Progenitor cell of endocrine pancreas (in vitro differentiated cells): Measurements from ENCODE around the gene CWC15. TPM values are rescaled to one million over a fixed set of nuclear protein-coding genes. Genes with fewer than 3 reads are reported as not detected.
"Not testable (repeated sequence)": the region's sequence is repeated elsewhere in the genome, so short reads cannot be mapped to it uniquely, and the experiment has no call there.

Source experiments
- DNase-seq: peaks from one replicate; pipeline ENCODE4 v3.0.0; 2021; ENCODE audit warnings: low spot score; ENCODE audit not compliant: unreplicated experiment
- H3K27ac Mint-ChIP-seq: 2 replicates; pipeline ENCODE4 v1.8.0; 2021; ENCODE audit warnings: mild to moderate bottlenecking, moderate library complexity, mixed read lengths
- H3K27me3 Mint-ChIP-seq: 2 replicates; pipeline ENCODE4 v1.8.0; 2021; ENCODE audit warnings: mixed read lengths
- H3K36me3 Mint-ChIP-seq: 2 replicates; pipeline ENCODE4 v1.8.0; 2022; ENCODE audit warnings: mixed read lengths; ENCODE audit not compliant: insufficient read depth
- H3K4me1 Mint-ChIP-seq: 2 replicates; pipeline ENCODE4 v1.8.0; 2021; ENCODE audit warnings: low read depth, mixed read lengths
- H3K4me3 Mint-ChIP-seq: 2 replicates; pipeline ENCODE4 v1.8.0; 2021; ENCODE audit warnings: low read depth, mild to moderate bottlenecking, moderate library complexity, mixed read lengths
- H3K9me3 Mint-ChIP-seq: 2 replicates; pipeline ENCODE4 v1.8.0; 2021; ENCODE audit warnings: low read depth, mixed read lengths
- total RNA-seq: library from RNA; stranded (reverse); gene quantifications from 2 replicates; pipeline ENCODE4 v1.2.1, GENCODE V29; 2021
- TF ChIP-seq, protein P1 (sequence below): fragments of 200-600 bp; sonication (generic); IDR thresholded peaks from one replicate; pipeline ENCODE4 v1.5.0; 2021; ENCODE audit warnings: antibody characterized with exemption, mild to moderate bottlenecking; ENCODE audit not compliant: unreplicated experiment

CWC15 gene
- total RNA-seq, 1 donor from 2014 or later = 74.9 TPM

GRCh38 chr11:94933223-94934130, 39.9 kb downstream of the CWC15 start:
- peaks cover under 1% of the 10 kb centered on the region for H3K9me3 Mint-ChIP-seq
- no peak overlapping the region for H3K27ac Mint-ChIP-seq
- TF ChIP-seq, protein P1, sequence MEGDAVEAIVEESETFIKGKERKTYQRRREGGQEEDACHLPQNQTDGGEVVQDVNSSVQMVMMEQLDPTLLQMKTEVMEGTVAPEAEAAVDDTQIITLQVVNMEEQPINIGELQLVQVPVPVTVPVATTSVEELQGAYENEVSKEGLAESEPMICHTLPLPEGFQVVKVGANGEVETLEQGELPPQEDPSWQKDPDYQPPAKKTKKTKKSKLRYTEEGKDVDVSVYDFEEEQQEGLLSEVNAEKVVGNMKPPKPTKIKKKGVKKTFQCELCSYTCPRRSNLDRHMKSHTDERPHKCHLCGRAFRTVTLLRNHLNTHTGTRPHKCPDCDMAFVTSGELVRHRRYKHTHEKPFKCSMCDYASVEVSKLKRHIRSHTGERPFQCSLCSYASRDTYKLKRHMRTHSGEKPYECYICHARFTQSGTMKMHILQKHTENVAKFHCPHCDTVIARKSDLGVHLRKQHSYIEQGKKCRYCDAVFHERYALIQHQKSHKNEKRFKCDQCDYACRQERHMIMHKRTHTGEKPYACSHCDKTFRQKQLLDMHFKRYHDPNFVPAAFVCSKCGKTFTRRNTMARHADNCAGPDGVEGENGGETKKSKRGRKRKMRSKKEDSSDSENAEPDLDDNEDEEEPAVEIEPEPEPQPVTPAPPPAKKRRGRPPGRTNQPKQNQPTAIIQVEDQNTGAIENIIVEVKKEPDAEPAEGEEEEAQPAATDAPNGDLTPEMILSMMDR = no peak
- peaks cover 1% of the 10 kb centered on the region for H3K4me1 Mint-ChIP-seq
- DNase-seq = no peak
- H3K4me3 Mint-ChIP-seq = no peak overlapping the region
- H3K27me3 Mint-ChIP-seq = peaks cover 5% of the 10 kb centered on the region
- no peaks in the 10 kb centered on the region for H3K36me3 Mint-ChIP-seq

GRCh38 chr11:94932503-94932902, 40.9 kb downstream of the CWC15 start:
- TF ChIP-seq, protein P1 = no peak
- Mint-ChIP-seq H3K9me3 (peaks cover 3% of the 10 kb centered on the region), H3K27ac (no peak overlapping the region), H3K36me3 (no peaks in the 10 kb centered on the region), H3K4me1 (peaks cover 1% of the 10 kb centered on the region), H3K4me3 (no peak overlapping the region), H3K27me3 (peaks cover 5% of the 10 kb centered on the region)
- DNase-seq = no peak

DNA sequence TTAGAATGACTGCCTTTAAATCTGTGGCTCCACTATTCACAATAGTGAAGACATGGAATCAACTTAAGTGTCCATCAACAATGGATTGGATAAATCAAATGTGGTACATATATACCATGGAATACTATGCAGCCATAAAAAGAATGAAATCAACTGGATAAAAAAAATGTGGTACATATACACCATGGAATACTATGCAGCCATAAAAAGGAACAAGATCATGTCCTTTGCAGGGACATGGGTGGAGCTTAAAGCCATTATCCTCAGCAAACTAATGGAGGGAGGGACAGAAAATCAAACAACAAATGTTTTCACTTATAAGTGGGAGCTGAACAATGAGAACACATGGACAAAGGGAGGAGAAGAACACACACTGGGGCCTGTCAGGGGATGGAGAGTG, 41.3 kb downstream of the CWC15 start:
- not testable (repeated sequence) for H3K27ac Mint-ChIP-seq, H3K9me3 Mint-ChIP-seq, H3K36me3 Mint-ChIP-seq, DNase-seq, H3K4me1 Mint-ChIP-seq, H3K27me3 Mint-ChIP-seq, H3K4me3 Mint-ChIP-seq

GRCh38 chr11:94928117-94928990, 45.0 kb downstream of the CWC15 start:
- Mint-ChIP-seq H3K36me3 (no peaks in the 10 kb centered on the region), H3K27ac (no peak overlapping the region), H3K4me3 (no peak overlapping the region), H3K4me1 (peaks cover 18% of the 10 kb centered on the region), H3K9me3 (peaks cover 3% of the 10 kb centered on the region), H3K27me3 (peaks cover 5% of the 10 kb centered on the region)
- TF ChIP-seq, protein P1 = no peak
- no peak for DNase-seq

GRCh38 chr11:94926698-94927237, 46.6 kb downstream of the CWC15 start:
- no peak for DNase-seq
- H3K36me3 Mint-ChIP-seq = no peaks in the 10 kb centered on the region
- H3K9me3 Mint-ChIP-seq = peaks cover 3% of the 10 kb centered on the region
- no peak overlapping the region for H3K4me3 Mint-ChIP-seq
- H3K4me1 Mint-ChIP-seq = peaks cover 18% of the 10 kb centered on the region
- TF ChIP-seq, protein P1 = no peak
- H3K27ac Mint-ChIP-seq = no peak overlapping the region
- peaks cover 5% of the 10 kb centered on the region for H3K27me3 Mint-ChIP-seq
